ENCODE data around the gene ZNF79. TPM values are rescaled to one million over a fixed set of nuclear protein-coding genes. Genes with fewer than 3 reads are reported as not detected.

The ZNF79 gene
- total and polyA plus RNA-seq, 12 donors = 5.5 to 16.5 (median 10.6) TPM

GRCh38 chr9:127390563-127390962 is 33.6 kb upstream of the ZNF79 start:
- peaks cover 0 to 4% of the 10 kb centered on the region in 2 donors for H3K36me3 ChIP-seq (replicated peaks in 1 of 2)
- TF ChIP-seq, protein P1, sequence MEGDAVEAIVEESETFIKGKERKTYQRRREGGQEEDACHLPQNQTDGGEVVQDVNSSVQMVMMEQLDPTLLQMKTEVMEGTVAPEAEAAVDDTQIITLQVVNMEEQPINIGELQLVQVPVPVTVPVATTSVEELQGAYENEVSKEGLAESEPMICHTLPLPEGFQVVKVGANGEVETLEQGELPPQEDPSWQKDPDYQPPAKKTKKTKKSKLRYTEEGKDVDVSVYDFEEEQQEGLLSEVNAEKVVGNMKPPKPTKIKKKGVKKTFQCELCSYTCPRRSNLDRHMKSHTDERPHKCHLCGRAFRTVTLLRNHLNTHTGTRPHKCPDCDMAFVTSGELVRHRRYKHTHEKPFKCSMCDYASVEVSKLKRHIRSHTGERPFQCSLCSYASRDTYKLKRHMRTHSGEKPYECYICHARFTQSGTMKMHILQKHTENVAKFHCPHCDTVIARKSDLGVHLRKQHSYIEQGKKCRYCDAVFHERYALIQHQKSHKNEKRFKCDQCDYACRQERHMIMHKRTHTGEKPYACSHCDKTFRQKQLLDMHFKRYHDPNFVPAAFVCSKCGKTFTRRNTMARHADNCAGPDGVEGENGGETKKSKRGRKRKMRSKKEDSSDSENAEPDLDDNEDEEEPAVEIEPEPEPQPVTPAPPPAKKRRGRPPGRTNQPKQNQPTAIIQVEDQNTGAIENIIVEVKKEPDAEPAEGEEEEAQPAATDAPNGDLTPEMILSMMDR (IDR thresholded peaks at IDR 0.05) = no peak
- no peak for TF ChIP-seq POLR2A (IDR thresholded peaks at IDR 0.05)

GRCh38 chr9:127392166-127392565 is 32.0 kb upstream of the ZNF79 start:
- Histone ChIP-seq H3K4me3 (no peak overlapping the region), H3K36me3 (replicated peaks in 1 of 2) (peaks cover 0 to 4% of the 10 kb centered on the region in 2 donors), H3K9me3 (replicated peaks in 1 of 3) (no peaks in the 10 kb centered on the region), H3K4me1 (replicated peaks in 1 of 2) (peaks cover 16 to 27% of the 10 kb centered on the region in 2 donors), H3K27ac (no peak overlapping the region), H3K27me3 (no peaks in the 10 kb centered on the region)
- intact Hi-C loops (cut with DNase I) = no loop called here
- TF ChIP-seq, protein P1 (IDR thresholded peaks at IDR 0.05) = no peak
- TF ChIP-seq POLR2A (IDR thresholded peaks at IDR 0.05) = no peak
- DNase-seq = peak in 2 of 7 donors; percentile 10 to 38
- 81 to 88% (median 85%) methylated on average over 5 of the region's 5 CpGs for WGBS, 4 donors

More at GRCh38 chr9:127390563-127390962, 33.6 kb upstream of the ZNF79 start:
- Histone ChIP-seq H3K27ac (no peak overlapping the region), H3K27me3 (no peaks in the 10 kb centered on the region), H3K4me3 (no peak overlapping the region), H3K9me3 (replicated peaks in 1 of 3) (no peaks in the 10 kb centered on the region), H3K4me1 (replicated peaks in 1 of 2) (peaks cover 12 to 23% of the 10 kb centered on the region in 2 donors)
- 61 to 73% (median 70%) methylated on average over 5 of the region's 5 CpGs for WGBS, 4 donors
- intact Hi-C loops (cut with DNase I) = no loop called here
- DNase-seq = peak in 3 of 7 donors; percentile 13 to 49 (median 26)

GRCh38 chr9:127392976-127393375 is 31.2 kb upstream of the ZNF79 start:
- intact Hi-C loops (cut with DNase I) = no loop called here
- Histone ChIP-seq H3K27ac (no peak overlapping the region), H3K9me3 (replicated peaks in 1 of 3) (no peaks in the 10 kb centered on the region), H3K27me3 (no peaks in the 10 kb centered on the region), H3K4me1 (replicated peaks in 1 of 2) (peaks cover 13 to 23% of the 10 kb centered on the region in 2 donors), H3K4me3 (no peak overlapping the region), H3K36me3 (replicated peaks in 1 of 2) (peaks cover 0 to 4% of the 10 kb centered on the region in 2 donors)
- TF ChIP-seq POLR2A (IDR thresholded peaks at IDR 0.05) = no peak
- TF ChIP-seq, protein P1 (IDR thresholded peaks at IDR 0.05) = no peak
- peak in 2 of 7 donors; percentile 12 to 21 for DNase-seq
- 91 to 97% (median 95%) methylated on average over 5 of the region's 5 CpGs for WGBS, 4 donors

- intact Hi-C loops (cut with DNase I) = no loop called here
- Histone ChIP-seq H3K27ac (no peak overlapping the region), H3K4me1 (replicated peaks in 1 of 2) (peaks cover 16 to 23% of the 10 kb centered on the region in 2 donors), H3K9me3 (replicated peaks in 1 of 3) (no peaks in the 10 kb centered on the region), H3K27me3 (no peaks in the 10 kb centered on the region), H3K4me3 (no peak overlapping the region), H3K36me3 (replicated peaks in 1 of 2) (peaks cover 0 to 4% of the 10 kb centered on the region in 2 donors)
- 70 to 81% (median 74%) methylated on average over 2 of the region's 2 CpGs for WGBS, 4 donors
- peak in 2 of 7 donors; percentile 3 for DNase-seq
- TF ChIP-seq POLR2A (IDR thresholded peaks at IDR 0.05) = no peak
- TF ChIP-seq, protein P1 (IDR thresholded peaks at IDR 0.05) = no peak
Observed at GRCh38 chr9:127393645-127394044, 30.5 kb upstream of the ZNF79 start.
